K562 (cell line): ENCODE measurements around the gene TBATA. TPM values are rescaled to one million over a fixed set of nuclear protein-coding genes. Genes with fewer than 3 reads are reported as not detected.

Experiments
- ATAC-seq: fragments of 200-7000 bp; cut with Tn5 transposase; 3 replicates; pipeline ENCODE4 v1.9.1; 2020; ENCODE audit warnings: moderate library complexity
- BruUV-seq: library from RNA; stranded (reverse); fragments of 400-500 nt; replicated peaks from 2 replicates; lab custom pipeline; 2021; lab: Mats Ljungman, UMichigan
- CTCF ChIA-PET: fragments of 300-600 bp; formaldehyde crosslinking; extraction: SDS; loops from one replicate; lab custom pipeline; 2021; ENCODE audit warnings: low intra/inter-chr PET ratio; lab: Yijun Ruan, JAX
- POLR2A ChIA-PET: fragments of 300-600, 350-650 bp; sonication (Branson Sonifier 250); formaldehyde crosslinking; extraction: SDS; loops from one replicate; lab custom pipeline; 2021; ENCODE audit warnings: antibody characterized with exemption, inconsistent platforms; lab: Yijun Ruan, JAX
- DNase-seq, 4 experiments: peaks; one replicate each; pipeline versions ENCODE4 v3.0.0 to v3.0.0-alpha.2; 2011 to 2018; ENCODE audit warnings: low spot score in 3 of 4, mixed read lengths in 3 of 4; ENCODE audit errors: extremely low read depth in 1 of 4
- FAIRE-seq: peaks from 2 replicates; lab custom pipeline; 2011; peaks lifted over from hg19 to GRCh38; lab: Jason Lieb, UNC
- H2AFZ ChIP-seq: 2 replicates; pipeline ENCODE4 v1.6.0; 2011; ENCODE audit warnings: low read depth, low read length, control low read depth, inconsistent platforms
- H3K27ac ChIP-seq: fragments of 200-600 bp; 3 replicates; pipeline ENCODE4 v1.8.0; 2011; ENCODE audit warnings: low read depth, mild to moderate bottlenecking, control low read depth, inconsistent platforms, low read length, moderate library complexity, mixed read lengths; ENCODE audit errors: extremely low read depth
- H3K27me3 ChIP-seq, 2 experiments: fragments of 300-600 bp in 1 of 2; 2 replicates in 1 of 2; 3 replicates in 1 of 2; pipeline versions ENCODE4 v1.6.0 to v1.8.0; 2011; ENCODE audit warnings: inconsistent platforms in 2 of 2, low read length in 2 of 2, mild to moderate bottlenecking in 1 of 2, mixed read lengths in 1 of 2, moderate library complexity in 1 of 2; ENCODE audit not compliant: control insufficient read depth in 2 of 2, insufficient read depth in 2 of 2
- H3K36me3 ChIP-seq: fragments of 300-600 bp; 3 replicates; pipeline ENCODE4 v1.8.0; 2011; ENCODE audit warnings: mild to moderate bottlenecking, low read length, inconsistent platforms; ENCODE audit not compliant: control insufficient read depth, insufficient read depth
- H3K4me1 ChIP-seq, 2 experiments: fragments of 200-600 bp in 1 of 2; replicated peaks in 1 of 2; 2 replicates in 1 of 2; 3 replicates in 1 of 2; pipeline versions ENCODE4 v1.5.1 to v1.8.0; 2011; ENCODE audit warnings: inconsistent platforms in 2 of 2, low read length in 2 of 2, mild to moderate bottlenecking in 1 of 2, mixed read lengths in 1 of 2, moderate library complexity in 1 of 2; ENCODE audit not compliant: control insufficient read depth in 2 of 2, insufficient read depth in 2 of 2
- H3K4me2 ChIP-seq: 2 replicates; pipeline ENCODE4 v1.6.1; 2011; ENCODE audit warnings: low read length, control low read depth, inconsistent platforms, mixed read lengths; ENCODE audit not compliant: insufficient read depth
- H3K4me3 ChIP-seq: fragments of 200-600 bp; sonication (generic), shearing (Covaris generic); 2 replicates; pipeline ENCODE4 v1.5.1; 2016; ENCODE audit warnings: control low read depth, inconsistent platforms
- H3K79me2 ChIP-seq: fragments of 200-600 bp; 3 replicates; pipeline ENCODE4 v1.8.0; 2011; ENCODE audit warnings: low read length, inconsistent platforms; ENCODE audit not compliant: control insufficient read depth, insufficient read depth
- H3K9ac ChIP-seq, 2 experiments: 2 replicates each; pipeline versions ENCODE4 v1.6.0 to v1.6.1; 2011; ENCODE audit warnings: low read depth in 2 of 2, low read length in 2 of 2, control low read depth in 1 of 2, inconsistent platforms in 1 of 2, mild to moderate bottlenecking in 1 of 2, mixed read lengths in 1 of 2; ENCODE audit not compliant: insufficient read depth in 1 of 2
- H3K9me1 ChIP-seq: one replicate; pipeline ENCODE4 v1.6.0; 2011; ENCODE audit warnings: inconsistent platforms, mild to moderate bottlenecking, low read length, moderate library complexity; ENCODE audit not compliant: control insufficient read depth, insufficient read depth
- H3K9me3 ChIP-seq: replicated peaks from 2 replicates; pipeline ENCODE4 v1.5.1; 2011; ENCODE audit warnings: low read depth, low read length, inconsistent platforms; ENCODE audit not compliant: control insufficient read depth, insufficient read depth
- H4K20me1 ChIP-seq: replicated peaks from 2 replicates; pipeline ENCODE4 v1.6.1; 2011; ENCODE audit warnings: low read length, inconsistent platforms, mixed read lengths; ENCODE audit not compliant: control insufficient read depth, insufficient read depth
- EP400 ChIP-seq: fragments of 450-650 bp; IDR thresholded peaks from 2 replicates; pipeline ENCODE4 v1.6.1; 2017; ENCODE audit warnings: antibody characterized with exemption, mild to moderate bottlenecking, moderate library complexity
- ETV1 ChIP-seq: fragments of 450-650 bp; conservative IDR thresholded peaks from 2 replicates; pipeline ENCODE4 v1.6.1; 2016; ENCODE audit warnings: missing genetic modification characterization, control low read depth, low read depth, missing compliant biosample characterization
- GABPB2 ChIP-seq: fragments of 250-450 bp; sonication (Bioruptor Pico); conservative IDR thresholded peaks from 2 replicates; pipeline ENCODE4 v1.5.1; 2021; ENCODE audit warnings: mild to moderate bottlenecking
- GTF2E2 ChIP-seq: fragments of 200-800 bp; sonication (Bioruptor generic); IDR thresholded peaks from 2 replicates; pipeline ENCODE4 v1.6.1; 2016; ENCODE audit warnings: missing genetic modification characterization, missing compliant biosample characterization
- HOMEZ ChIP-seq: fragments of 250-450 bp; sonication (Bioruptor Pico); IDR thresholded peaks from 2 replicates; pipeline ENCODE4 v1.4.0; 2020; ENCODE audit warnings: mild to moderate bottlenecking, moderate library complexity
- NCOA6 ChIP-seq: fragments of 450-650 bp; IDR thresholded peaks from 2 replicates; pipeline ENCODE4 v1.6.1; 2017; ENCODE audit warnings: mild to moderate bottlenecking
- NELFE ChIP-seq: IDR thresholded peaks from 2 replicates; pipeline ENCODE4 v1.6.1; 2011; ENCODE audit warnings: mild to moderate bottlenecking; ENCODE audit not compliant: insufficient read depth, insufficient read length
- NONO ChIP-seq, 2 experiments: fragments of 200-400 bp in 1 of 2; fragments of 450-650 bp in 1 of 2; formaldehyde crosslinking in 1 of 2; IDR thresholded peaks; 2 replicates each; pipeline ENCODE4 v1.6.1; 2017; ENCODE audit warnings: low read depth in 2 of 2, mild to moderate bottlenecking in 2 of 2, moderate library complexity in 2 of 2, low read length in 1 of 2
- NUFIP1 ChIP-seq: fragments of 450-650 bp; IDR thresholded peaks from 2 replicates; pipeline ENCODE4 v1.6.1; 2018; ENCODE audit not compliant: partially characterized antibody
- PML ChIP-seq: IDR thresholded peaks from 2 replicates; pipeline ENCODE4 v1.6.1; 2012; ENCODE audit warnings: low read length, inconsistent platforms
- RCOR1 ChIP-seq, 2 experiments: IDR thresholded peaks; 2 replicates each; pipeline ENCODE4 v1.6.1; 2012; ENCODE audit warnings: low read depth in 2 of 2, low read length in 2 of 2, borderline replicate concordance in 1 of 2, improper control_type of control experiment in 1 of 2
- RUNX1 ChIP-seq: sonication (generic); IDR thresholded peaks from 2 replicates; pipeline ENCODE4 v1.6.1; 2016; ENCODE audit warnings: antibody characterized with exemption, low read depth
- SMAD1 ChIP-seq: fragments of 150-350 bp; IDR thresholded peaks from 2 replicates; pipeline ENCODE4 v1.6.1; 2014; ENCODE audit warnings: low read length, low read depth; ENCODE audit not compliant: partially characterized antibody
- TFAP4 ChIP-seq: sonication (generic); formaldehyde crosslinking; IDR thresholded peaks from 2 replicates; pipeline ENCODE4 v1.8.0; 2022; ENCODE audit warnings: missing genetic modification reagents, mild to moderate bottlenecking, moderate library complexity, borderline replicate concordance
- WGBS: fragments of 100-300 bp; shearing (Covaris generic); methylation state at CpG from one replicate; pipeline ENCODE4 v1.1.6; 2016; ENCODE audit warnings: low coverage, mixed read lengths; ENCODE audit not compliant: insufficient coverage; ENCODE audit errors: missing lambda C conversion rate; 5-methylcytosine and 5-hydroxymethylcytosine counted together
- in situ Hi-C: fragments of 300-500 bp; cut with MboI; formaldehyde crosslinking; loops from 4 replicates; pipeline ENCODE4 v1.15.0; 2018; ENCODE audit warnings: inconsistent platforms, mixed read lengths
- intact Hi-C: fragments of 100-400 bp; cut with micrococcal nuclease; formaldehyde crosslinking; loops from 2 replicates; pipeline ENCODE4 v1.14.2; 2022
- polyA plus RNA-seq, 8 experiments: library from polyadenylated mRNA; depleted of rRNA in 4 of 8; stranded (reverse) in 5 of 8; unstranded in 3 of 8; fragments of >200 nt; fragmentation: Nextera tagmentation in 2 of 8; fragmentation: Illumina TruSeq in 1 of 8; extraction: Ambion mirVana in 2 of 8; extraction: Trizol in 1 of 8; gene quantifications; 2 replicates each; pipeline versions ENCODE4 v1.2.1 to v1.2.3, GENCODE V29; 2011 to 2014; ENCODE audit warnings: inconsistent platforms in 1 of 8, missing spikeins in 1 of 8
- total RNA-seq, 7 experiments: library from RNA; depleted of rRNA in 6 of 7; stranded (reverse); fragments of >200 nt in 6 of 7; fragmentation: Illumina TruSeq in 2 of 7; extraction: Trizol in 2 of 7; gene quantifications; 2 replicates each; pipeline versions ENCODE4 v1.2.1 to v1.2.3, GENCODE V29; 2011 to 2021; ENCODE audit warnings: low replicate concordance in 1 of 7
- TF ChIP-seq, protein P1 (sequence below): fragments of 150-350 bp; IDR thresholded peaks from 2 replicates; pipeline ENCODE4 v1.6.1; 2014; ENCODE audit warnings: low read depth, mild to moderate bottlenecking, low read length, borderline replicate concordance
- TF ChIP-seq, protein P2 (sequence below): fragments of 250-450 bp; sonication (Bioruptor Pico); IDR thresholded peaks from 2 replicates; pipeline ENCODE4 v1.4.0; 2020

Gene TBATA
- total and polyA plus RNA-seq, 9 of the 15 experiments (the other 6 are each of a cell fraction or from before 2014, with no cell fraction given): not detected

- BruUV-seq: no TSS peak
- in situ Hi-C loops: no loop called here
- 32% methylated on average over 4 of the region's 4 CpGs for WGBS
- TF ChIP-seq, protein P1, sequence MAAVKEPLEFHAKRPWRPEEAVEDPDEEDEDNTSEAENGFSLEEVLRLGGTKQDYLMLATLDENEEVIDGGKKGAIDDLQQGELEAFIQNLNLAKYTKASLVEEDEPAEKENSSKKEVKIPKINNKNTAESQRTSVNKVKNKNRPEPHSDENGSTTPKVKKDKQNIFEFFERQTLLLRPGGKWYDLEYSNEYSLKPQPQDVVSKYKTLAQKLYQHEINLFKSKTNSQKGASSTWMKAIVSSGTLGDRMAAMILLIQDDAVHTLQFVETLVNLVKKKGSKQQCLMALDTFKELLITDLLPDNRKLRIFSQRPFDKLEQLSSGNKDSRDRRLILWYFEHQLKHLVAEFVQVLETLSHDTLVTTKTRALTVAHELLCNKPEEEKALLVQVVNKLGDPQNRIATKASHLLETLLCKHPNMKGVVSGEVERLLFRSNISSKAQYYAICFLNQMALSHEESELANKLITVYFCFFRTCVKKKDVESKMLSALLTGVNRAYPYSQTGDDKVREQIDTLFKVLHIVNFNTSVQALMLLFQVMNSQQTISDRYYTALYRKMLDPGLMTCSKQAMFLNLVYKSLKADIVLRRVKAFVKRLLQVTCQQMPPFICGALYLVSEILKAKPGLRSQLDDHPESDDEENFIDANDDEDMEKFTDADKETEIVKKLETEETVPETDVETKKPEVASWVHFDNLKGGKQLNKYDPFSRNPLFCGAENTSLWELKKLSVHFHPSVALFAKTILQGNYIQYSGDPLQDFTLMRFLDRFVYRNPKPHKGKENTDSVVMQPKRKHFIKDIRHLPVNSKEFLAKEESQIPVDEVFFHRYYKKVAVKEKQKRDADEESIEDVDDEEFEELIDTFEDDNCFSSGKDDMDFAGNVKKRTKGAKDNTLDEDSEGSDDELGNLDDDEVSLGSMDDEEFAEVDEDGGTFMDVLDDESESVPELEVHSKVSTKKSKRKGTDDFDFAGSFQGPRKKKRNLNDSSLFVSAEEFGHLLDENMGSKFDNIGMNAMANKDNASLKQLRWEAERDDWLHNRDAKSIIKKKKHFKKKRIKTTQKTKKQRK: no peak
- TF ChIP-seq EP400 (no peak), NUFIP1 (no peak), TFAP4 (CRISPR knock-in tag) (no peak), RCOR1 (IDR thresholded peaks at IDR 0.05; ENCODE audit: borderline replicate concordance in 1 of 2, low read depth in 2 of 2, low read length in 2 of 2) (no peak), RUNX1 (no peak), HOMEZ (CRISPR knock-in tag) (no peak), ETV1 (tag) (no peak), NCOA6 (no peak), NELFE (no peak), NONO (IDR thresholded peaks at IDR 0.05; ENCODE audit: low read depth in 2 of 2, low read length in 1 of 2) (no peak), SMAD1 (no peak), PML (no peak), GABPB2 (no peak), GTF2E2 (tag) (no peak)
- TF ChIP-seq, protein P2, sequence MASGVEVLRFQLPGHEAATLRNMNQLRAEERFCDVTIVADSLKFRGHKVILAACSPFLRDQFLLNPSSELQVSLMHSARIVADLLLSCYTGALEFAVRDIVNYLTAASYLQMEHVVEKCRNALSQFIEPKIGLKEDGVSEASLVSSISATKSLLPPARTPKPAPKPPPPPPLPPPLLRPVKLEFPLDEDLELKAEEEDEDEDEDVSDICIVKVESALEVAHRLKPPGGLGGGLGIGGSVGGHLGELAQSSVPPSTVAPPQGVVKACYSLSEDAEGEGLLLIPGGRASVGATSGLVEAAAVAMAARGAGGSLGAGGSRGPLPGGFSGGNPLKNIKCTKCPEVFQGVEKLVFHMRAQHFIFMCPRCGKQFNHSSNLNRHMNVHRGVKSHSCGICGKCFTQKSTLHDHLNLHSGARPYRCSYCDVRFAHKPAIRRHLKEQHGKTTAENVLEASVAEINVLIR (CRISPR knock-in tag): no peak
These were observed 4.4 kb downstream of the TBATA start for GRCh38 chr10:70780772-70781171.

More at GRCh38 chr10:70780772-70781171, 4.4 kb downstream of the TBATA start:
- intact Hi-C loops: no loop called here
- no peak overlapping the region for H3K4me3 ChIP-seq
- H3K9me1 ChIP-seq: no peaks in the 10 kb centered on the region
- no peak overlapping the region for H3K4me2 ChIP-seq
- ChIA-PET CTCF (interaction anchor here (0.5 kb wide), 1 partner anchor 237 kb away, joined by 4 read pairs; no protein-coding TSS in a partner anchor), POLR2A (no interaction called here)
- no peaks in the 10 kb centered on the region for H3K79me2 ChIP-seq
- DNase-seq (no peak), FAIRE-seq (peak; percentile 52), ATAC-seq (no peak)
- H3K27ac ChIP-seq: no peak overlapping the region
- peaks cover 6 to 7% of the 10 kb centered on the region in 2 experiments; a peak in 4 of 5 replicates for H3K27me3 ChIP-seq
- H3K36me3 ChIP-seq: no peaks in the 10 kb centered on the region
- no peaks in the 10 kb centered on the region for H4K20me1 ChIP-seq
- no peaks in the 10 kb centered on the region for H3K9me3 ChIP-seq
- peaks cover 11 to 14% of the 10 kb centered on the region in 2 experiments; a peak in 4 of 5 replicates for H3K4me1 ChIP-seq
- H3K9ac ChIP-seq: no peak overlapping the region
- H2AFZ ChIP-seq: no peak overlapping the region
